HG03558 (cell line): ENCODE data around the gene MERTK.
"Not testable (repeated sequence)": the region's sequence is repeated elsewhere in the genome, so short reads cannot be mapped to it uniquely, and the experiment has no call there.

ENCODE experiments used
- ATAC-seq: cut with Tn5 transposase; IDR thresholded peaks from one replicate; pipeline ENCODE4 v1.9.1; 2021; ENCODE audit warnings: moderate number of reproducible peaks; ENCODE audit not compliant: unreplicated experiment; ENCODE audit errors: extremely low read depth

The MERTK gene

GRCh38 chr2:112032689-112033465 is 134.5 kb downstream of the MERTK start:
- ATAC-seq: no peak

- ATAC-seq: no peak
These were observed 135.2 kb downstream of the MERTK start for GRCh38 chr2:112033600-112033999.

- ATAC-seq: no peak
These were observed 136.5 kb downstream of the MERTK start for GRCh38 chr2:112034924-112035323.

- no peak for ATAC-seq
These were observed 137.4 kb downstream of the MERTK start for GRCh38 chr2:112035786-112036185.

- ATAC-seq: not testable (repeated sequence)
These were observed 141.1 kb downstream of the MERTK start for GRCh38 chr2:112039556-112039955.

GRCh38 chr2:112040066-112040465 is 141.7 kb downstream of the MERTK start:
- ATAC-seq: not testable (repeated sequence)

- not testable (repeated sequence) for ATAC-seq
These were observed 143.1 kb downstream of the MERTK start for GRCh38 chr2:112041460-112041859.

GRCh38 chr2:112045446-112046014 is 147.1 kb downstream of the MERTK start:
- ATAC-seq: no peak

- ATAC-seq: no peak
These were observed 147.8 kb downstream of the MERTK start for GRCh38 chr2:112046231-112046630.

GRCh38 chr2:112047537-112048235 is 149.3 kb downstream of the MERTK start:
- no peak for ATAC-seq

- no peak for ATAC-seq
These were observed 149.8 kb downstream of the MERTK start for GRCh38 chr2:112048236-112048592.

GRCh38 chr2:112048887-112049286 is 150.5 kb downstream of the MERTK start:
- ATAC-seq: no peak

GRCh38 chr2:112050316-112050715 is 151.9 kb downstream of the MERTK start:
- no peak for ATAC-seq

- peak; percentile 30 for ATAC-seq
These were observed 155.8 kb downstream of the MERTK start for GRCh38 chr2:112053917-112054846.

- peak; percentile 51 for ATAC-seq
These were observed 156.7 kb downstream of the MERTK start, which contains the start of gene TMEM87B for GRCh38 chr2:112054847-112055729. TSS of gene TMEM87B (plus strand) at chr2:112055269. CDS start at chr2:112055592, 323 bp downstream.

- no peak for ATAC-seq
These were observed 157.6 kb downstream of the MERTK start for GRCh38 chr2:112055730-112056625.

- ATAC-seq: no peak
These were observed 158.2 kb downstream of the MERTK start for GRCh38 chr2:112056626-112056987.

- no peak for ATAC-seq
These were observed 161.3 kb downstream of the MERTK start for GRCh38 chr2:112059671-112060070.
